IMR-90 (cell line): ENCODE measurements around the gene NEURL1. TPM values are rescaled to one million over a fixed set of nuclear protein-coding genes. Genes with fewer than 3 reads are reported as not detected.

Source experiments
- ATAC-seq: fragments of 200-7000 bp; cut with Tn5 transposase; 2 replicates; pipeline ENCODE4 v1.9.1; 2020; ENCODE audit warnings: low read depth, mild to moderate bottlenecking, moderate library complexity
- BruUV-seq: library from RNA; stranded (reverse); fragments of 400-500 nt; replicated peaks from 2 replicates; lab custom pipeline; 2021; lab: Mats Ljungman, UMichigan
- CTCF ChIA-PET: fragments of 300-600 bp; formaldehyde crosslinking; extraction: SDS; loops from one replicate; lab custom pipeline; 2021; ENCODE audit warnings: antibody characterized with exemption; lab: Yijun Ruan, JAX
- POLR2A ChIA-PET: fragments of 300-600 bp; sonication (Branson Sonifier 250); formaldehyde crosslinking; loops from one replicate; lab custom pipeline; 2022; ENCODE audit warnings: antibody characterized with exemption; ENCODE audit not compliant: unreplicated experiment; lab: Charles Lee
- DNase-seq: peaks from one replicate; pipeline ENCODE4 v3.0.0; 2013
- H2AFZ ChIP-seq: replicated peaks from 2 replicates; pipeline ENCODE3; 2013; ENCODE audit warnings: low read length, mild to moderate bottlenecking; ENCODE audit not compliant: poor library complexity
- H2AK5ac ChIP-seq: 2 replicates; pipeline ENCODE4 v1.6.1; 2013; ENCODE audit warnings: low read depth, low read length, inconsistent platforms
- H2AK9ac ChIP-seq: replicated peaks from 2 replicates; pipeline ENCODE3; 2013; ENCODE audit warnings: mild to moderate bottlenecking, low read depth, low read length, moderate library complexity; ENCODE audit not compliant: poor library complexity
- H2BK120ac ChIP-seq: 2 replicates; pipeline ENCODE4 v1.6.1; 2013; ENCODE audit warnings: low read depth, low read length, inconsistent platforms
- H2BK15ac ChIP-seq: 3 replicates; pipeline ENCODE4 v1.6.1; 2013; ENCODE audit warnings: low read depth, low read length, inconsistent platforms
- H2BK20ac ChIP-seq: 2 replicates; pipeline ENCODE4 v1.6.1; 2013; ENCODE audit warnings: low read depth, mild to moderate bottlenecking, inconsistent platforms, low read length, moderate library complexity
- H2BK5ac ChIP-seq: 2 replicates; pipeline ENCODE4 v1.6.1; 2013; ENCODE audit warnings: mild to moderate bottlenecking, low read depth, low read length, inconsistent platforms; ENCODE audit not compliant: poor library complexity, severe bottlenecking
- H3K14ac ChIP-seq: replicated peaks from 2 replicates; pipeline ENCODE4 v1.6.1; 2013; ENCODE audit warnings: low read depth, low read length, inconsistent platforms
- H3K18ac ChIP-seq: 2 replicates; pipeline ENCODE4 v1.6.1; 2013; ENCODE audit warnings: low read depth, low read length, control low read depth
- H3K23ac ChIP-seq: 2 replicates; pipeline ENCODE4 v1.6.1; 2013; ENCODE audit warnings: low read depth, low read length, inconsistent platforms
- H3K27ac ChIP-seq: 2 replicates; pipeline ENCODE4 v1.5.1; 2013; ENCODE audit warnings: mild to moderate bottlenecking, control low read depth, low read length; ENCODE audit not compliant: insufficient read depth
- H3K27me3 ChIP-seq: 2 replicates; pipeline ENCODE4 v1.6.1; 2013; ENCODE audit warnings: low read length; ENCODE audit not compliant: control insufficient read depth, insufficient read depth
- H3K36me3 ChIP-seq: 2 replicates; pipeline ENCODE4 v1.6.1; 2013; ENCODE audit warnings: low read length, mixed read lengths; ENCODE audit not compliant: control insufficient read depth, insufficient read depth
- H3K4ac ChIP-seq: 2 replicates; pipeline ENCODE4 v1.6.1; 2013; ENCODE audit warnings: low read depth, low read length, inconsistent platforms
- H3K4me1 ChIP-seq: 2 replicates; pipeline ENCODE4 v1.6.1; 2013; ENCODE audit warnings: low read length, mixed read lengths; ENCODE audit not compliant: control insufficient read depth, insufficient read depth
- H3K4me2 ChIP-seq: 2 replicates; pipeline ENCODE4 v1.6.1; 2013; ENCODE audit warnings: low read depth, mild to moderate bottlenecking, control low read depth, low read length, moderate library complexity
- H3K4me3 ChIP-seq: 2 replicates; pipeline ENCODE4 v1.5.1; 2013; ENCODE audit warnings: low read depth, mild to moderate bottlenecking, control low read depth, low read length, moderate library complexity; ENCODE audit not compliant: insufficient read depth
- H3K56ac ChIP-seq: 2 replicates; pipeline ENCODE4 v1.6.1; 2013; ENCODE audit warnings: low read length, inconsistent platforms; ENCODE audit not compliant: insufficient read depth; ENCODE audit errors: extremely low read depth
- H3K79me1 ChIP-seq, 2 experiments: 2 replicates each; pipeline ENCODE4 v1.6.1; 2013; ENCODE audit warnings: low read length in 2 of 2, inconsistent platforms in 1 of 2, low read depth in 1 of 2
- H3K9ac ChIP-seq: 2 replicates; pipeline ENCODE4 v1.6.1; 2013; ENCODE audit warnings: low read depth, low read length, control low read depth
- H3K9me1 ChIP-seq: 2 replicates; pipeline ENCODE4 v1.6.1; 2013; ENCODE audit warnings: low read length, inconsistent platforms; ENCODE audit not compliant: insufficient read depth
- H3K9me3 ChIP-seq: 2 replicates; pipeline ENCODE4 v1.6.1; 2013; ENCODE audit warnings: low read length; ENCODE audit not compliant: control insufficient read depth, insufficient read depth
- H4K20me1 ChIP-seq: 2 replicates; pipeline ENCODE4 v1.6.1; 2013; ENCODE audit warnings: low read length, inconsistent platforms; ENCODE audit not compliant: insufficient read depth
- H4K5ac ChIP-seq: 2 replicates; pipeline ENCODE4 v1.6.1; 2013; ENCODE audit warnings: mild to moderate bottlenecking, low read depth, low read length, control low read depth
- H4K8ac ChIP-seq, 2 experiments: 2 replicates each; pipeline ENCODE4 v1.6.1; 2013; ENCODE audit warnings: low read depth in 2 of 2, low read length in 2 of 2, control low read depth in 1 of 2, inconsistent platforms in 1 of 2
- H4K91ac ChIP-seq: 2 replicates; pipeline ENCODE4 v1.6.1; 2013; ENCODE audit warnings: low read depth, low read length, inconsistent platforms; ENCODE audit not compliant: insufficient read depth
- BHLHE40 ChIP-seq: fragments of 150-350 bp; IDR thresholded peaks from 2 replicates; pipeline ENCODE4 v1.6.1; 2016; ENCODE audit warnings: mild to moderate bottlenecking, low read depth, low read length
- CEBPB ChIP-seq: IDR thresholded peaks from 2 replicates; pipeline ENCODE4 v1.6.1; 2012; ENCODE audit warnings: low read depth, low read length, improper control_type of control experiment
- CHD1 ChIP-seq: IDR thresholded peaks from 2 replicates; pipeline ENCODE4 v1.6.1; 2012; ENCODE audit warnings: low read depth, low read length, improper control_type of control experiment
- ELK1 ChIP-seq: fragments of 150-350 bp; IDR thresholded peaks from 2 replicates; pipeline ENCODE4 v1.6.1; 2016; ENCODE audit warnings: low read depth, mild to moderate bottlenecking, low read length, moderate library complexity, borderline replicate concordance
- FOS ChIP-seq: fragments of 150-350 bp; IDR thresholded peaks from 2 replicates; pipeline ENCODE4 v1.6.1; 2016; ENCODE audit warnings: low read depth, low read length
- MAFK ChIP-seq: IDR thresholded peaks from 2 replicates; pipeline ENCODE4 v1.6.1; 2012; ENCODE audit warnings: low read depth, low read length, improper control_type of control experiment
- MAZ ChIP-seq: IDR thresholded peaks from 2 replicates; pipeline ENCODE4 v1.6.1; 2012; ENCODE audit warnings: low read depth, mild to moderate bottlenecking, low read length, improper control_type of control experiment, moderate library complexity, borderline replicate concordance
- MXI1 ChIP-seq: IDR thresholded peaks from 2 replicates; pipeline ENCODE4 v1.6.1; 2012; ENCODE audit warnings: low read depth, mild to moderate bottlenecking, low read length, moderate library complexity, borderline replicate concordance
- NFE2L2 ChIP-seq: fragments of 150-350 bp; IDR thresholded peaks from 2 replicates; pipeline ENCODE4 v1.6.1; 2016; ENCODE audit warnings: low read depth, mild to moderate bottlenecking, low read length
- POLR2A ChIP-seq: IDR thresholded peaks from 2 replicates; pipeline ENCODE4 v1.6.1; 2012; ENCODE audit warnings: mild to moderate bottlenecking, low read depth, low read length
- RAD21 ChIP-seq: IDR thresholded peaks from 2 replicates; pipeline ENCODE4 v1.6.1; 2012; ENCODE audit warnings: low read length, improper control_type of control experiment
- RCOR1 ChIP-seq: IDR thresholded peaks from 2 replicates; pipeline ENCODE4 v1.6.1; 2012; ENCODE audit warnings: mild to moderate bottlenecking, low read length, improper control_type of control experiment; ENCODE audit not compliant: insufficient replicate concordance
- RFX5 ChIP-seq: IDR thresholded peaks from 2 replicates; pipeline ENCODE4 v1.8.0; 2012; ENCODE audit warnings: low read depth, mild to moderate bottlenecking, low read length, moderate library complexity
- SMC3 ChIP-seq: fragments of 150-350 bp; IDR thresholded peaks from 2 replicates; pipeline ENCODE4 v1.6.1; 2016; ENCODE audit warnings: low read depth, mild to moderate bottlenecking, antibody characterized with exemption, low read length, moderate library complexity
- WGBS, 2 experiments: methylation state at CpG; one replicate each; pipeline versions ENCODE4 v1.1.5 to v1.1.7; 2013; ENCODE audit warnings: missing lambda C conversion rate in 2 of 2; ENCODE audit not compliant: insufficient read length in 1 of 2; ENCODE audit errors: extremely low coverage in 2 of 2; 5-methylcytosine and 5-hydroxymethylcytosine counted together
- dilution Hi-C: fragments of 300-500 bp; cut with HindIII; formaldehyde crosslinking; loops from one replicate; pipeline ENCODE4 v1.14.3; 2018; ENCODE audit warnings: low sequenced_read_pairs; ENCODE audit not compliant: unreplicated experiment
- in situ Hi-C: fragments of 300-500 bp; cut with MboI; formaldehyde crosslinking; loops from 3 replicates; pipeline ENCODE4 v1.14.3; 2019; ENCODE audit warnings: low sequenced_read_pairs, inconsistent platforms, mixed read lengths
- intact Hi-C: fragments of 100-400 bp; cut with micrococcal nuclease; formaldehyde crosslinking; loops from 2 replicates; pipeline ENCODE4 v1.10.0; 2022
- polyA plus RNA-seq, 3 experiments: library from polyadenylated mRNA; depleted of rRNA; stranded (reverse); fragments of >200 nt; gene quantifications; 2 replicates each; pipeline ENCODE4 v1.2.3, GENCODE V29; 2012; ENCODE audit warnings: low replicate concordance in 1 of 3
- total RNA-seq: library from RNA; depleted of rRNA; stranded (reverse); fragments of >200 nt; gene quantifications from 2 replicates; pipeline ENCODE4 v1.2.3, GENCODE V29; 2012
- TF ChIP-seq, protein P1 (sequence below): conservative IDR thresholded peaks from 2 replicates; pipeline ENCODE4 v1.5.1; 2012; ENCODE audit warnings: mild to moderate bottlenecking, low read depth, low read length, improper control_type of control experiment
- TF ChIP-seq, protein P2 (sequence below): fragments of 150-350 bp; IDR thresholded peaks from 2 replicates; pipeline ENCODE4 v1.6.1; 2017; ENCODE audit warnings: mild to moderate bottlenecking, antibody characterized with exemption, low read length, low read depth

Gene NEURL1
- total and polyA plus RNA-seq, 2 of the 4 experiments (the other 2 are of a cell fraction), result 0.36 to 0.82 TPM

DNA sequence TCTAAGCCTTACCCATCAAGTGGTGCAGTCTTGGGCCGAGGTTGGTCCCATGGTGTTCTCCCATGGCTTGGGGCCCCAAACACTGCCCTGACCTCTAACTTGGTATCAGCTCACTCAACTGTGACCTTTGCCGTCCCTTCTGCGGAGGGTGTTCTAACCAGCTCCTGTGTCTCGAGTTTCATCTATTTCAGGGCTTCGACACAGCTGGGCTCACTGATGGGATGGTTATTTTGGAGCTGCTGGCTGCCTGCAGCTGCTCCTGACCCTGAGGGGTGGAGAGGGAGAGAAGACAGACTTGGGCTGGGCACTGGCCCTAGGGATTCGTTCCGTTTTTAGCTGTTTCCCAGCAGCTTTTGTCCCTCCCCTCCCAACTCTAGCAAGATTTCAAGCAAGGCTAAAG lies 86.9 kb downstream of the NEURL1 start:
- Histone ChIP-seq H4K8ac (no peak overlapping the region), H3K27ac (no peak overlapping the region), H2AK9ac (peak overlapping the region; percentile 44), H3K79me1 (no peaks in the 10 kb centered on the region), H2BK120ac (no peak overlapping the region), H2AK5ac (no peak overlapping the region), H3K18ac (no peak overlapping the region), H3K36me3 (no peaks in the 10 kb centered on the region), H3K23ac (no peak overlapping the region), H3K27me3 (peaks cover 85% of the 10 kb centered on the region), H3K9ac (no peak overlapping the region), H2AFZ (no peak overlapping the region), H2BK20ac (no peak overlapping the region), H4K20me1 (peaks cover 3% of the 10 kb centered on the region; the same call in 1 of the 2 replicates), H3K4me1 (no peaks in the 10 kb centered on the region), H3K9me1 (no peaks in the 10 kb centered on the region), H3K14ac (no peak overlapping the region), H2BK15ac (no peak overlapping the region), H4K5ac (no peak overlapping the region), H2BK5ac (no peak overlapping the region), H3K9me3 (peaks cover 4% of the 10 kb centered on the region), H3K4ac (no peak overlapping the region), H3K4me2 (no peak overlapping the region), H4K91ac (no peak overlapping the region), H3K56ac (no peak overlapping the region), H3K4me3 (no peak overlapping the region)
- CTCF ChIA-PET, result no interaction called here
- no peak for ATAC-seq
- in situ Hi-C loops (no loop called here), dilution Hi-C loops (no loop called here), intact Hi-C loops (no loop called here)
- POLR2A ChIA-PET, result interaction anchor here (0.5 kb wide), 1 partner anchor 73 kb away, joined by 5 read pairs; no protein-coding TSS in a partner anchor
- DNase-seq, result no peak
- no CpG with 5 or more reads among the region's 7 CpGs for WGBS, 2 experiments
- TF ChIP-seq RAD21, result no peak
- TF ChIP-seq RCOR1, result no peak
- no peak for TF ChIP-seq ELK1
- no peak for TF ChIP-seq RFX5
- no peak for TF ChIP-seq POLR2A
- TF ChIP-seq MXI1, result no peak
- TF ChIP-seq MAFK, result no peak
- TF ChIP-seq, protein P1, sequence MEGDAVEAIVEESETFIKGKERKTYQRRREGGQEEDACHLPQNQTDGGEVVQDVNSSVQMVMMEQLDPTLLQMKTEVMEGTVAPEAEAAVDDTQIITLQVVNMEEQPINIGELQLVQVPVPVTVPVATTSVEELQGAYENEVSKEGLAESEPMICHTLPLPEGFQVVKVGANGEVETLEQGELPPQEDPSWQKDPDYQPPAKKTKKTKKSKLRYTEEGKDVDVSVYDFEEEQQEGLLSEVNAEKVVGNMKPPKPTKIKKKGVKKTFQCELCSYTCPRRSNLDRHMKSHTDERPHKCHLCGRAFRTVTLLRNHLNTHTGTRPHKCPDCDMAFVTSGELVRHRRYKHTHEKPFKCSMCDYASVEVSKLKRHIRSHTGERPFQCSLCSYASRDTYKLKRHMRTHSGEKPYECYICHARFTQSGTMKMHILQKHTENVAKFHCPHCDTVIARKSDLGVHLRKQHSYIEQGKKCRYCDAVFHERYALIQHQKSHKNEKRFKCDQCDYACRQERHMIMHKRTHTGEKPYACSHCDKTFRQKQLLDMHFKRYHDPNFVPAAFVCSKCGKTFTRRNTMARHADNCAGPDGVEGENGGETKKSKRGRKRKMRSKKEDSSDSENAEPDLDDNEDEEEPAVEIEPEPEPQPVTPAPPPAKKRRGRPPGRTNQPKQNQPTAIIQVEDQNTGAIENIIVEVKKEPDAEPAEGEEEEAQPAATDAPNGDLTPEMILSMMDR, result no peak
- no peak for TF ChIP-seq SMC3
- TF ChIP-seq NFE2L2, result no peak
- TF ChIP-seq CEBPB, result no peak
- TF ChIP-seq MAZ, result no peak
- no peak for TF ChIP-seq BHLHE40
- TF ChIP-seq CHD1, result no peak
- TF ChIP-seq, protein P2, sequence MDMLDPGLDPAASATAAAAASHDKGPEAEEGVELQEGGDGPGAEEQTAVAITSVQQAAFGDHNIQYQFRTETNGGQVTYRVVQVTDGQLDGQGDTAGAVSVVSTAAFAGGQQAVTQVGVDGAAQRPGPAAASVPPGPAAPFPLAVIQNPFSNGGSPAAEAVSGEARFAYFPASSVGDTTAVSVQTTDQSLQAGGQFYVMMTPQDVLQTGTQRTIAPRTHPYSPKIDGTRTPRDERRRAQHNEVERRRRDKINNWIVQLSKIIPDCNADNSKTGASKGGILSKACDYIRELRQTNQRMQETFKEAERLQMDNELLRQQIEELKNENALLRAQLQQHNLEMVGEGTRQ, result no peak
- no peak for TF ChIP-seq FOS
- BruUV-seq, result no TSS peak
